Measurements from ENCODE around the gene GC.
"Not testable (repeated sequence)": the region's sequence is repeated elsewhere in the genome, so short reads cannot be mapped to it uniquely, and the experiment has no call there.

The GC gene, protein sequence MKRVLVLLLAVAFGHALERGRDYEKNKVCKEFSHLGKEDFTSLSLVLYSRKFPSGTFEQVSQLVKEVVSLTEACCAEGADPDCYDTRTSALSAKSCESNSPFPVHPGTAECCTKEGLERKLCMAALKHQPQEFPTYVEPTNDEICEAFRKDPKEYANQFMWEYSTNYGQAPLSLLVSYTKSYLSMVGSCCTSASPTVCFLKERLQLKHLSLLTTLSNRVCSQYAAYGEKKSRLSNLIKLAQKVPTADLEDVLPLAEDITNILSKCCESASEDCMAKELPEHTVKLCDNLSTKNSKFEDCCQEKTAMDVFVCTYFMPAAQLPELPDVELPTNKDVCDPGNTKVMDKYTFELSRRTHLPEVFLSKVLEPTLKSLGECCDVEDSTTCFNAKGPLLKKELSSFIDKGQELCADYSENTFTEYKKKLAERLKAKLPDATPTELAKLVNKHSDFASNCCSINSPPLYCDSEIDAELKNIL

DNA sequence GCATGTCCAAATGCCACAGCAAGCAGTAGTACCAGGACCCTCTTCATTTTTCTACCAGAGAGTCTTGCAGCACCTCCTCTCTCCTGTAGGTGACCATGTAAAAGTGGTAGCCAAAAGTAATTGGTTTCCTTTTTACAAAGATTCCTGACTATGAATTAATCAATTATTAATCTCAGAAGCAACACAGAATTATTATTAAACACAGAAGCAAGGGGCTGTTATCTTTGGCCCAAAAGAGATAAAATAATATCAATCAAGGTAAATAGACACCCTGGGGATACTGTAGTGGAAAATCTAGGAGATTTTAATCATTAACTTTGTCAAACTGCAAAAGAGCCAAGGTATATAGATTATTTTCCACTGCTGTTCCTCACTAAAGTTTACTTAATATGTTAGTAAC, at the start of gene GC:
Gene GC (minus strand): TSS at position 108 of the 400 bp plus-strand sequence. CDS start 61 bp downstream, at position 47.
- no peak for FAIRE-seq
- no peak for DNase-seq (ENCODE audit: extremely low spot score, insufficient read length, low read depth)

DNA sequence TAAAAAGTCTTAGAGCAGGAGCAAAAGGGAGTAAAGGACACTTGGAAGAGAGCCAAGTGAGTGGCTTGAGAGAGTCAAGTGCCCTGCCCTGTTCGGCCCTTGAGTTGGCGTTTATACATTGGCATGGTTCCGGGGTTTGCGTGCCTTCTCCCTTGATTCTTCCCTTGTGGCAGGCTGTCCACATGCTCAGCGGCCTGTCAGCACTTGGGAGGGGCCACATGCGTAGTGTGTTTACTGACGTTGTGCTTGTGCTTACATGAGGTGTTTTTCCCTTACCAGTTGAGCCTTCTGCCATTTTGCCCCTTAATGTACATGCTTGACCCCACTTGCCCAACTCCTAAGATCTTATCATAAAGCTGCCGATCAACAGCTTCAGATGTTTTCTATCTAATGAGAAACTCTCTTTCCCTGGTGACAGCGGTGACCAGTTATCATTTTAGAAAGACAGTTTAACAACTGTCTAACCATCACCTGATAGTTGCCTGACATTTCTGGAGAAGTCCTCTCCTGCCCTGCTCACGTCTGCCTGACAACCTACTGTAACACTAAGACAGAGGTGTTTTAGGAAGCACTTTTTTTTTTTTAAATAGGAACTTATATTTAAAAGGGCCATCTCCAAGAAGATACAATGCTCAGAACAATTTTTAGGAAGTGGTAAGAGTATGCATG, 49.5 kb upstream of the GC start:
- FAIRE-seq (no peak), DNase-seq (ENCODE audit: extremely low spot score, insufficient read length, low read depth) (no peak)

DNA sequence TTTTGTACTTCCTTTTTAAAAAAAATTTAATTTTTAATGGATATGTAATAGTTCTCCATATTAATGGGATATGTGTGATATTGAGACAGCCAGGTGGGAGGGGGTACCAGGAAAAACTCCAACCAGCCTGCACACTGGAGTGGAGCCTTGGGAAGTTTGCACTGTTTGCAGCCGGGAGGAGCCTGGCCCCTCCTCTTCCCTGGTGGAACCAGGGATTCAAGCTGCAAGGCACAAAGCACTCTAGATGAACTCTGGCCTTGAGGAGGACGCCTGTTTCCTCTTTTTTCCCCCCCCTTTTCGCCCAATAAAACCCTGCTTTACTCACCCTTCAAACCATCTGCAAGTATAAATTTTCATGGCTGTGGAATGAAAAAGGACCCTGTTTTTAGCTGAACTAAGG, 48.2 kb upstream of the GC start:
- DNase-seq (ENCODE audit: extremely low spot score, insufficient read length, low read depth) (no peak), FAIRE-seq (no peak)

DNA sequence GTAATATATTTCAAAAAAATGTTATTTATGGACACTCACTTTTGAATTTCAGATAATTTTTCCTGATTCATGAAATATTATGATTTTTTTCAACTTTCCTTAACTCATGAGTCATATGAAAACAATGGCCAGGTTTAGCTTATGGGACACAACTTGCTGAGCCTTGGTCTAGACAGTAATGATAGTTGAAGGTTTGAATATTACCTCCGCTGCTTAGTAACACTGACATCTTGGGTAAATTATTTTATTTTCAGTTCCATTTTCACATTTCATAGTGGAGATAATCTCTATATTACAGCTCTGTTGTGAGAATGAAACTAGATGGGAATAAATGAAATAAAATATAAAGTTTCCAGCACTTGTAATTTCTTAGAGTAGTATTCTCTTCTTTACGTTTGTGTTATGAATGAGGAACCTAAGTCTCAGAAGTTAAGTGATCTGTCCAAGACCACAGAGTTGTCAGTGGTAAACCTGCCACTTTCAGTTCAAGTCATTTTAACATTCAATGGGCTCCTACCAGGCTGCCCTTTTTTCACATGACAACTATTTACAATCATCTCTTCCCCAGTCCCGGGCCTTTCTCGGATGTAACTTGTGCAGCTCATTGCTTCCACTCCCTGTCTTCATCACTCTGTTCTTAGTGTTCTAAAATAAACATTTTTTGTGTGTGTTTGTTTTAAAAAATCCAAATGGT, 46.8 kb upstream of the GC start:
- FAIRE-seq (no peak), DNase-seq (ENCODE audit: extremely low spot score, insufficient read length, low read depth) (no peak)

DNA sequence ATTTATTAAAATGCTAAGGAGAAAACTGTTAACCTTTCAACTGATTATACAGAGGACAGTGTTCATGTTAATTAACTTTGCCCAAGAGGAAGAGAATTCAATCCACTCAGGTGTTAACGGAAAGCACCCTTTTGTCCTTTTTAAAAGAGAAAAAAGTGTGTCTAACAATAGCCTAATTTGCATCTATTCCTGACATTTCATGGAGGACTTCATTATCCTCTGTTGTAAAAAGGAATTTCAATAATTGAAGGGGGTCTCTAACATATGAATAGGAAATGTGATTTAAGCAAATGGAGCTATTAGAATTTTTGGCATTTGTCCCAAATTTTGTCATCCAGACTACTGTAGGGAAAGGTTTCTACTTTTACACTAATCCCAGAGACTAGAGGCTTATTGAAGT, 44.6 kb upstream of the GC start:
- no peak for FAIRE-seq
- DNase-seq (ENCODE audit: extremely low spot score, insufficient read length, low read depth), result no peak

DNA sequence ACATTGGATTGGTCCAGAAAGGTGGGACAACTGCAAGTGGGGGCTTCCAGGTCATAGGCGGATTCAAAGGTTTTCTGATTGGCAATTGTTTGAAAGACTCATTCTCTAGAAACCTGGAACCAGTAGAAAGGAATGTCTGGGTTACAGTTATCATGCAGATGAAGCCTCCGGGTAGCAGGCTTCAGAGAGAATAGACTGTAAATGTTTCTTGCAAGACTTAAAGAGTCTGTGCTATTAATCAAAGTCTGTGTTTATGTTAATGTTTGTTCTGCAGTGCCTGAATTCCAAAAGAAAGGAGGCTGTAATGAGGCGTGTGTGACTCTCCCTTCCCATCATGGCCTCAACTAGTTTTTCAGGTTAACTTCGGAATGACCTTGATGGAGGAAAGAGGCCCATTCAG, 43.9 kb upstream of the GC start:
- FAIRE-seq (no peak), DNase-seq (ENCODE audit: extremely low spot score, insufficient read length, low read depth) (no peak)

DNA sequence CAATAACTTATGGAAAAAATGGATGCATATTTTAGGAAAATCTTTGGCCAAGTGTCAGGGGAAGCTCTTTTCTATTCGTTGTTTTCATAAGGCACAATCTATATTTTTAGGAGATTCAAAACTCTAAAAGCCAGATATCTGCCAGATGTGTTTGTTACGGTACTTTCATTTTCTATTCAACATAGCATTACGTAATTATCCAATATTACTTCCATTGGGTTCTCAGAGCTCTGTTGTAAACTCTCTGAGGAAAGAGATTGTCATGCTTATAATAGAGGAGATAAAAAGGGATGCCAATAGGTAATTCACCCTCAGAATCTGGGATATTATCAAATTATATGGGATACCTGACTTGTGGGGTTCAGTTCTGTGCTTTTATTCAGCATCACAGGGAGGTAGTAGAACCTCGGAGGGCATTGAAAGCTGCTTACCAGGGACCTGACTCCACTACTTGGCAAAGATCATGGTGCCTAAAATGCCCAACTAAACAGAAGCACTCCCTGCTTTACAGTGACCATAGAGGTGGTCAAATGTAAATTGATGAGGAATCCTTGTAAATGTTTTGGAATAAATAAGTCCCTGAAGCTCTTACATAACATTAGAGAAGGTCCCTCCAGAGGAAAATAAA, 32.9 kb upstream of the GC start:
- DNase-seq (ENCODE audit: extremely low spot score, insufficient read length, low read depth) (no peak), FAIRE-seq (no peak)

DNA sequence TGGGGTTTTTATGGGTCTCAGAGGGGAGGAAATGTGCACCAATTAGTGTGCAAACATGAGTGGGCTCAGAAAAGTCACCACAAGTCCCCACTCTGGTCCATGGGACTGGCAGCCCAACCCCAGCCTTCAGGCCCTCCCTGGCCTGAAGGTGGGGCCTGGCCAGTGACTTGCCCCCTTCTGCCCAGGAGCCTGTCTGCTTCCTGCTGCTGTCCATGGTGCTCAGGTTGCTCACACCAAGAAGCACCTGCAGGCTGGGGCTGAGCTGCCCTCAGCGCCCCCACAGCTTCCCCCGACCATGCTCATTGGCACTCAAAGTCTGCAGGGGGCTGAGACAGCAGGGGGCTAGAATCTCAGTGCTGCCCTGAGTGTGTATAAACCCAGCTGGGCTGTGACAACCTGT, 30.6 kb upstream of the GC start:
- DNase-seq (ENCODE audit: extremely low spot score, insufficient read length, low read depth), result no peak

DNA sequence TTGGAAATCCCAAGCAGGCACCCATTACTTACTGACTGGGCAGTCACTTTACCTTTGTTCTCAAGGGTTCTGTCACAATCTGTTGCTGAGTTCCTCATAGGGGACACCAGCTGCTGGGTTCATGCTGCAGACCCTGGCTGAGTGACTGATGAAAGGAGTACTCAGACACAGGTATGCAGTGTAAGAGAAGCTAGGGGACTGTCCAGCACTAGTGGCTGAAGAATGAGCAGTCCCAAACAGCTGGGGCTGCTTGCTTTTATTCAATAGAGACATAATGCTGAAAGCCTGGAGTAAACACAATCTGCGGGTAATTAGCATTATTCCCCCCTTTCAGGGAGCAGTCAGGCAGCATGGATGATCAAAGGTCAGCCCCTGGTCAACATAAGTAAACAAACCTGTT, 25.9 kb upstream of the GC start:
- not testable (repeated sequence) for FAIRE-seq; DNase-seq (ENCODE audit: extremely low spot score, insufficient read length, low read depth)

More for the DNA sequence above, 30.6 kb upstream of the GC start:
- FAIRE-seq, result no peak

DNA sequence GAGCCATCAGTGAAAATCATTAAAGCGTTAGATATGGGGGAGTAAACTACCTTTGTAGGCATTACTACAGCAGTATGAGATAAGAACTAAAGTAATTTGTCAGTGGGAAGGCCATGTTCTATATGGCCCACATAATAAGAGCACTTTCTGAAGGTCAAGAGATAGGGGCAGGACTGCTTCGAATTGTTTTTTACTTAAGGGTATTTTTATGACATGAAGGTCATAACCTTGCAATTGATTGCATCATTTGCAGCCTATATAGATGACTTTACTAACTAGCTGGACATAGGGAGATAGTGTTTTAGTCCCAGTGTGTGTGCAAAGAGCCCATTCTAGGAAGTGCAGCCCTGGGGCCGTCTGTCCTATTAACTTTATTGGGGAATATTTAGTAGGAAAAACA, 23.6 kb upstream of the GC start:
- FAIRE-seq, result no peak
- DNase-seq (ENCODE audit: extremely low spot score, insufficient read length, low read depth), result no peak

DNA sequence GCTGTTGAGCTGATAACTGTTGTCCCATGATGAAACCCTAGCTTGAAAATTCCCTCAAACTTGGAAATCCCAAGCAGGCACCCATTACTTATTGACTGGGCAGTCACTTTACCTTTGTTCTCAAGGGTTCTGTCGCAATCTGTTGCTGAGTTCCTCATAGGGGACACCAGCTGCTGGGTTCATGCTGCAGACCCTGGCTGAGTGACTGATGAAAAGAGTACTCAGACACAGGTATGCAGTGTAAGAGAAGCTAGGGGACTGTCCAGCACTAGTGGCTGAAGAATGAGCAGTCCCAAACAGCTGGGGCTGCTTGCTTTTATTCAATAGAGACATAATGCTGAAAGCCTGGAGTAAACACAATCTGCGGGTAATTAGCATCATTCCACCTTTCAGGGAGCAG, 21.4 kb upstream of the GC start:
- DNase-seq (ENCODE audit: extremely low spot score, insufficient read length, low read depth); FAIRE-seq: not testable (repeated sequence)

DNA sequence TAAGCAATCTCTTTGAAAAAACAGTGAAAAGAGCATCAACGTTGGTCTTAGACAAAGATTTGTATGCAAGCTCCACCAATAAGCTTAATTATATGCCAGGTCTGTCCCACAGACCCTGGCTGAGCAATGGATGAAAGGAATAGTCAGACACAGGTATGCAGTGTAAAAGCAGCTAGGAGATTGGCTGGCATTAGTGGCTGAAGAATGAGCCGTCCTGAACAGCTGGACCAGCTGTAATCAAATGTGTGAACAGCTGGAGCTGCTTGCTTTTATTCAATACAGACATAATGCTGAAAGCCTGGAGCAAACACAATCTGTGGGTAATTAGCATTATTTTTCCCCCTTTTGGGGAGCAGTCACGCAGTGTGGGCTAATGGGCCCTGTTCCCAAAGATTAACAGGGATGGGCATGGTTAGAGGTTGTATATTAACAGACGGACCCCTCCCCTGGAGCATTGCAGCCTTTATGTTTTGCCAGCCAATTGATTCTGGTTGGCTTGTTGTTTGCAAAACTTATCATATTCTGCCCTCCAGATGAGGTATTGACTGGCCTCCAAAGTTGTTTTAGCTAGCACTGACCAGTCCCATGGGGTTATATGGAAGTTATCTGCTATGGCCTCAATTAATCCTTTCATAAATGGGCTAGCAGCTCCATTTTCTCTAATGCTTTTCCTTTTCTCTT, 20.3 kb upstream of the GC start:
- DNase-seq (ENCODE audit: extremely low spot score, insufficient read length, low read depth); FAIRE-seq: not testable (repeated sequence)

DNA sequence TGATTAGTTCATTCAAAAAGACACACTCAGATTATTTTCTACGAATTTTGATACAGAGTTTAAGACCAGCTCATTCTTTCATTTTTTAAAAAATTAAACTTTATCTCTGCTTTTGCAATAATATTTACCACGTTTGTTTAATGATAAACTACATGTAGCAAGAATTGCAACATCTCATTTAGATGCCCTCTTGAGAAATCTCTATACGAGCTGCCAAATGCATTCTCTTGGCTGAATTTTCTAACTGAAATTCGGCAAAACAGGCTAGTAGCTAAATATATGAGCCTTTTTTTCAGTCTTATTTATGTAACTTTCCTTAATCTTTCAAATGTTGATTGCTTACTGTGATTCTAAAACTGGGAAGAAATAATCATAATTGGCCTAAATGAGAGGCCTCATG, 2.1 kb upstream of the GC start:
- no peak for FAIRE-seq

DNA sequence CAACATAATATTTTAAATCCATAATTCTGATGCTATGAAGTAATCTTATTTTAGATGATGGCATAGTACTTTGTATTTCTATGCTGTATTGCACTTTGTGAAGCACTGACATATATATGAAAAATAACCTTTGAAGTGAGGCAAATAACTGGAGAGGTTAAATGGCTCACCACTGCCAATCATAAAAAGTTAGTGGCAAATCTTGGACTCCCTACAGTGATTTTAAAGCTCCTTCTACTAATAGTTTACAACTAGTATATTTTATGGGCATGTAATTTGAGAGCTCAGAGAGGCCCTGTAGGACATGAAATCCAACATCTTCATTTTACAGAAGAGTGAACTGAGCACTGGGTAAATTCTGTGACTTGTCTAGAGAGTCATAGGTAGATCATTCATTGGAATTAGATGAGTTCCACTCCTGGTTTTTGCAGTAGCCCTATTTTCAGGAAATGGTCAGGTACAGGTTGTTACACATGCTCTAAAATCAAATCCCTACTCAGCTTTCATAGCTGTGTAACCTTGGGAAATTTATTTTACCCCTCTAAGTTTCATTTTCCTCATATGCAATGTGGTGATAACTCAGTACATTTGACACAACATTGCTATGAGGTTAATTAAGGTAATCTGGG, 804 bp upstream of the GC start:
- DNase-seq (ENCODE audit: extremely low spot score, insufficient read length, low read depth) (no peak), FAIRE-seq (no peak)

More for the DNA sequence above, 2.1 kb upstream of the GC start:
- DNase-seq (ENCODE audit: extremely low spot score, insufficient read length, low read depth), result no peak

DNA sequence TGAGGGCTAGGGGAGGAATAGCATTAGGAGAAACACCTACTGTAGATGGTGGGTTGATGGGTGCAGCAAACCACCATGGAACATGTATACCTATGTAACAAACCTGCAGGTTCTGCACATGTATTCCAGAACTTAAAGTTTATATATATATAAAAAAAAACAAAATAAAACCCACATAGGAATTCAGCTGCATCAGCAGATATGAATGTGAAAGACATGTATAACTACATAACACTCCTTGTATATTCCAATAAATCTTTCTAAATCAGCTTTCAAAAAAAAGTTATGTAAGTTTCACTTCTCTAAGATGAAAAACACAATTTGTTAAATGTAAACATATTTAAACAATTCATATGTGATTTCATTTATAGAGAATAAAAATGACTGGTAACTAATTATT, 6.0 kb downstream of the GC start:
- no peak for DNase-seq (ENCODE audit: extremely low spot score, insufficient read length, low read depth)
- FAIRE-seq, result no peak

DNA sequence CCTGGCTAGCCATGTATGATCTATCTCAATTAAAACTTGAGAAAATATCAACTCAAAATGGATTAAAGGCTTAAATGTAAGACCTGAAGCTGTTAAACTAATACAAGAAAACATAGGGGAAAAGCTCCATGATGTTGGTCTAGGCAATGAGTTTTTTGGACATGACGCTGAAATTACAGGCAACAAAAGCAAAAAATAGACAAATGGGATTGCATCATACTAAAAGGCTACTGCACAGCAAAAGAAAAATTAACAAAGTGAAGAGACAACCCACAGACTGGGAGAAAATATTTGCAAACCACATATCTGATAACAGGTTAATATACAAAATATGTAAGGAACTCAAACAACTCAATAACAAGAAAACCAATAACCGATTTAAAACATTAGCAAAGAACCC, 8.4 kb downstream of the GC start:
- FAIRE-seq (no peak), DNase-seq (ENCODE audit: extremely low spot score, insufficient read length, low read depth) (no peak)

DNA sequence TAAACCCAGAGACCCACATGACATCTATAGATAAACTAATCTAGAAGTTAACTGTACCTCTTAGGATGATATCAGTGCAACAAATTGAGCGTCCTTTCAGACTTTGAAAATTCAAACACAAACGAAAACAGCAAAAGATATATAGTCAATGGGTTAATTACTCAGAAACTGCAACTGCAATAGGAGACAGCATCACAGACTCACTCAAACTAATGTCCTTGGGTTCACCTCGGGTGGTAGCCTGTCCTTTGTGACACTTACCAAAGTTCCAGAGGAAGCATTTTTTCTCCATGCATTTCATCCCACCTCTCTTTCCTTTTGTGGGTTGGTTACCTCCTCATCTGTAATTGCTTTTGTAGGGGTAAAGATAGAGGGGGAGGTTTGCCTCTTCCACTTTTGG, 9.7 kb downstream of the GC start:
- no peak for DNase-seq (ENCODE audit: extremely low spot score, insufficient read length, low read depth)
- FAIRE-seq, result no peak

DNA sequence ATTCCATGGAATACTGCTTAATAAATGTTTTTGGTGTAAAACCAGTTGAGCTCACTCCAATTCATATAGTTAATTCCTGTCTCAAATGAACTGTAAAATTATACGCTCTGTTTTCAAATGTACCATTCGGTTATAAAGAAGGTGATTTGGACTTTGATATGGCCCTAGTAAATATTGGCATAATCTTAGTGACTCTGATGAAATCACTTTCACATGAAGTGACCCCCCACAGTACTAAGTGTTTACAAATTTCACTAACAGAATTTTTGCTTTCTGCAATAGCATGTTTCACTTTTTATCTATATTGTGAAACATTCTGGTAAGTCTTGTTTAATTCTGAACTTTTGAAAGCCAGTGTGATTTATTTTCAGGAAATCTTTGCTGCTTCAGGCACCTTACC, 10.9 kb downstream of the GC start:
- no peak for FAIRE-seq
- DNase-seq (ENCODE audit: extremely low spot score, insufficient read length, low read depth), result no peak

DNA sequence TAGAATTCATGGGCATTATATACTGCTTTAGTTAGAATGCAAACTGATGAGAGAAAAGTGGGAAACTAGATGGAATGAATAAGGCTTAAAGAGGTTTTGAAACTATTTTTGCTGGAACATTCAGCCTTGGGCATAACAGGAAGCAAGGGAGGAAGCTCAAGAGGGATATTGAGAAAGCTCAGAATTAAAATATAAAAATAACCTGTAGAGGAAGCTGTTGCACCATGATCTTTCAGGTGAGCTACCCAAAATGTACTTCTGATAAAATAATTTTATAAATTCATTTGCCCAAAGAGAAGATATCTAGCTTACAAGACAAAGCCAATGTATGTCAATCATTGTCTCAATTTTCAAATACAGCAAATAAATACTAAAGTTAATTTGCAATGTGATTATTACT, 11.3 kb downstream of the GC start:
- FAIRE-seq (no peak), DNase-seq (ENCODE audit: extremely low spot score, insufficient read length, low read depth) (no peak)
